Activated CD4-positive, CD25-positive, alpha-beta regulatory T cell treated with anti-CD3 and anti-CD28 coated beads, Interleukin-2, amount 50 U/mL, for 72 hours (primary cell): ENCODE results near the gene MRGPRF.
"Not testable (repeated sequence)": the region's sequence is repeated elsewhere in the genome, so short reads cannot be mapped to it uniquely, and the experiment has no call there.

ENCODE experiments used
- DNase-seq: peaks from one replicate; pipeline ENCODE4 v3.0.0; 2021

MRGPRF gene

DNA sequence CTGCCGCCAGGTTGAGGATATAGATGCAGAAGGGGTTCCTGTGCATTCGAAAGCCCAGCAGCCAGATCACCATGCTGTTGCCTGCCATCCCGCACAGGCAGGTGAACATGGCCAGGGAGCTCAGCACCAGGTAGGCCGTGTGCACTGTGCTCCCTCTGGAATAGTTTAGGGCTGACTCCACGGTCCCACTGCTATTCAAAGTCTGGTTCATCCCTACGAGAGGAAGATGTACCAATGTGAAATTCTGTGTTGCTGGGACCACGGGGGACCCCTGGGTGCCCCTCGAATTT is 32.3 kb downstream of the MRGPRF start, which contains the start of gene MRGPRD:
MRGPRD (minus strand) TSS at position 211 of the 290 bp plus-strand sequence; CDS start at position 211, 0 bp downstream.
- DNase-seq: no peak

DNA sequence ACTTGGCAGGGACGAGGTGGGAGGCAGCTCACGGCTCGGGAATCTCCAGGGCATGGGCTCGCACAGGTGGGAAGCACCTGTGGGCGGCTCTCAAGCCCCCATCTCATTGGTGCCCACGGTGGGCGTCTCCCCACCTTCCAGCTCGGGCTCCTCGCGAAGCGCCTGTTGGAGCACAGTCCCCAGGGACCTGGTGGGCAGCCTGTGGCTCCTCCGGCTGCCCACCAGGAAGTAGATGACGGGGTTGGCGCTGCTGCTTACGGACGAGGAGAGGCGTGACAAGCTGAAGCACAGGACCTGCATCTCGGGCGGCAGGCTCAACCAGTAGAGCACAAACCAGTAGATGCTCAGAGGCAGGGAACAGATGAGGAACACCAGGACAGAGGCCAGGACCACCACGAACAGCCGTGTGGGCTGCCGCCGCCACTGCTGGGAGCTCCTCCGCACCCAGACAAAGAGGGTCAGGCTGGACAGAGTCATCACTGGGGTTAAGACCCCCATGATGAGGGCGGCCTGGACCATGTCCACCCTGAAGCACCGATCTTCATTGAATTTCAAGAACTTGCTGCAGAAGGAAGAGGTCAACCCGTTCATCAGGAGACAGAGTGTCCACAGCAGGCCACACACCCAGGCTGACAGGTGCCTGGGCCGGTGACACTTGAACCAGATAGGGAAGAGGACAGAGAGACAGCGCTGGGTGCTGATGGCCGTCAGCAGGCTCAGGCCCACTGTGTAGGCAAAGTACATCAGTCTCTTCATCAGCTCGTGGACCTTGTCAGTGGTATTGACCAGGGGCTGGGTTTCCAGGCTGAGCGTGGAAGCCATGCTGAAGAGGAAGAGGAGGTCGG is 32.9 kb downstream of the MRGPRF start:
- DNase-seq: no peak

DNA sequence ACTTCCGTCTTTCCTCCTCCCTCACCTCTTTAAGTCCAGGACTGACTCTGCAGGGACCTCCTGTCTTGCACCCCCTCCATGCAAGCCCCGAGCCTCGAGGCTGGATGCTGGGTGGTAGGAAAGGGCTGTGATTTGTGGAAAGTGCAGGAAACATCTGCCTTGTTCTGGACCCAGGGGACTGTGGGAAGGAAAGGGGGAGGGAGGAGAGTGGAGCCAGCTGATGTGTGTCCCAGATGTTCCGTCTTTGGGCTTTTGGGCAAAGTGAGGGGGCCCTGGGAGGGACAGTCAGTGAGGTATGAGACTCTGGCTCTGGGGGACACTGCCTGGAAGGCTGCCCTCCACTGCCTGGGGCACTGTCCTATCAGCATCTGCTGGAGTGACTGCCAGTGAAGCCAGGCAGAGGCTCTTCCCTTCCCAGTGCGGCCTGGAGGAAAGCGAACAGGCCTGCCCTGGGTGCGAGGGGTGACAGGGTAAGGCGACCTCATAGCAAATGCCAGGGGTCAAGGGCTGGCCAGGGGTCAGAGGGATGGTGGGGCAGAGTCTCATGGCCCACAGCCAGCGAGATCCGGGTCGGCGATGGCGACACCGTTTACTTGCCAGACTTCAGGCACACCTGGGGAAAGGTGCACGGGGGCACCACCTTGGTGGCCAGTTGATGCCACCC is 34.0 kb downstream of the MRGPRF start:
- no peak for DNase-seq

DNA sequence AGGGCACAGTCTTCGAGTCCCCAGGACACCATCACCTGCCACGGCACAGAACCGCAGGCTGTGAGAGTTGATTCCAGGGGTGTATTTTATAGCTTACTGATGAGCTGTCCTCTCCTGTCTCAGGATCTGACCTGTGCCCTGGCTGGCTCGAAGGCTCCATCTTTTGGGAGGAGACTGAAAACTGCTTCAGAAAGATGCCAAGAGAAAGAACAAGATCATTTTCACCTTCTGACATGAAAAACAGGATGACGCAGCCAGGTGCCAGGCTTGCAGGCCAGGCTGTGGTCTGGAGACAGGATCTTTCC is 34.5 kb downstream of the MRGPRF start:
- no peak for DNase-seq

DNA sequence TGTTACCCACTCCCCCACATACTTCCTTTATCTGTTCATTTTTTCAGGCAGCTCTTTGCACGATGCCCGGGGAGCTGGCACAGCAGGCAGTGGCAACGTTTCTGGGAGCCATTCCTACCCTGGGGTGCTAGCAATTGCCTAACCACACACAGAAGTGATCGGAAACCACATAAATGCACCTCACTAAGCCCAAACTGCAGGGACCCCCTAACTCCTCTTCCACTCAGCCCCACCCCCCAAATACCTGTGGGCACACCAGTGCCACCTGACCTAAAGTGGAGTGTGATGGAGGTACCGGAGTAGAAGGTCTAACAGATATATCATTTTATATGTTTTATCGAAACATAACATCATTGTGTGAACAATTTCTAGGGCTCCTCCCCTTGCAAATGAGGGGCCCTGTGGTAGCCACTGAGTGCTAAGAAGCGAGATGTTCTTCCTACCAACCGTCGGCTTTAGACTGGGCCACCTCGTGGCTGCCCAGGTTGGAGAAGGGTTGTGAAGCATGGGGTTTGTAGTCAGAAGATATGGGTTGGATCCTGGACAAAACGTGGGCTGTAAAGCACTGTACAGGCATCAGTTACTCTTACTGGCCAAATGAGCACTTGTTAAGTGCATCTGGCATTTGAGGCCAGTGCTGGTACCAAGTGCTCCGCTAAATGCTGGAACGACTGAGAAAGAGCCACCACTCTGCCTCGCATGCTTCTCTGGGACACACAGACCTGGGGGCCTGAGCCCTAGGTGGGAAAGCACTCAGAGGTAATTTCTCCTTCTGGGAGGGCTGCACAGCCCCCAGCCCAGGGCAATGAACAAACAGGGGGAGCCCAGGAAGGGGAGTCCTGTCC is 35.0 kb downstream of the MRGPRF start:
- DNase-seq: no peak

DNA sequence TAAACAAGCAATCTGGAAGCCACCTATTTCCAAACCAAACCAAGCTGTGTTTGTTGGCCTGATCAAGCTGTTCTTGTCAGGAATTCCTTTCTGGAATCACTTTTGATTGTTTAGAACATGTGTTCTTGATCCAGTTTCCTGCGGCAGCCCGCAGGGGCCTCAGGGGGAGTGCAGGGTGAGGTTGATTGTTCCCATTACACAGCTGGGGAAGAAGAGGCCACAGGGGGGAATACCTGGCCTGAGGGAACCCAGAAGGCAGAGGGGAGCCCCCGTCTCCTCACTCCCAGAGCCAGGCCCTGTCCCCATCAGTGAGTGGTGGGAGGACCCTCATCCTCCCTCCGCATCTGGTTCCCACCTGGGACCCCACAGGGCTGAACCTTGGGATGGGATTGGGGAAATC is 36.5 kb downstream of the MRGPRF start:
- DNase-seq: no peak

DNA sequence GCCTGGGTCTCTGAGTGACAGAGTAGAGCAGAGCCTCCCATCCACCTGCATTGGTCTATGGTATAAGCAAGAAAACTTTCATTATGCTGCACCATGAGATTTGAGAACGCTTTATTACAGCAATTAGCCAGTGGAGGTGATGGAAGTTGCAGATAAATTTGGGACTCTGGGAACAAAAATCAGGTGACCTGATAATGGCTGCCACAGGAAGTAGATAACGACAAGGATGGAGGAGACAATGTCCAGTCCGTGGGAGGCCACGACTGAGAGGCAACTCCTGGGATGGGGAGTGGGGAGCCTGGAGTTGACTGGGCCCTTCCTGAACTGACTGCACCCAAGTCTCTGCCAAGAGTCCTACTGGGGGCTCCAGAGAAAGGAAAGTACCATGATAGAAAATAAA is 37.0 kb downstream of the MRGPRF start:
- no peak for DNase-seq

DNA sequence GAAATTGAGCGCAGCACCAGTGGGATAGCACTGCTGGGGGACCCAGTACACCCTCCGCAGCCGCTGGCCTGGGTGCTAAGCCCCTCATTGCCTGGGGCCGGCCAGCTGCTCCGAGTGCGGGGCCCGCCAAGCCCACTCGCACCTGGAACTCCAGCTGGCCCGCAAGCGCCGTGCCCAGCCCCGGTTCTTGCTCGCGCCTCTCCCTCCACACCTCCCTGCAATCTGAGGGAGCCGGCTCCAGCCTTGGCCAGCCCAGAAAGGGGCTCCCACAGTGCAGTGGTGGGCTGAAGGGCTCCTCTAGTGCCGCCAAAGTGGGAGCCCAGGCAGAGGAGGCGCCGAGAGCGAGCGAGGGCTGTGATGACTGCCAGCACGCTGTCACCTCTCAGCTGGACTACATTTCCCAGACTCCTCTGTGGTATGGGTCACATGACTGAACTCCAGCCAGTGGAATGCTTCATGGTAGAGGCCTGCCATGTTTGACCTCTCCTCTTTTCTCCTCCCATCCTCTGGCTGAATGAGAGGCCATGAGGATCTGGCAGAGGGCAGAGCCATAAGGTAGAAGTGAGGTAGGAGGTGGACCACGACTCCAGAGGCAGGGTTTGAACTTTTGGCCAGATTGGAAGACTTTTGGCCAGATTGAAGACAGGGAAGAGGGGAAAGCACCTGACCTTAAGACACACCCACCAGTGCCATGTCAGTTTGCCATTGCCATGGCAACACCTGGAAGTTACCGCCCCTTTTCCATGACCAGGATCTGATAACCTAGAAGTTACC is 38.4 kb downstream of the MRGPRF start:
- no peak for DNase-seq

DNA sequence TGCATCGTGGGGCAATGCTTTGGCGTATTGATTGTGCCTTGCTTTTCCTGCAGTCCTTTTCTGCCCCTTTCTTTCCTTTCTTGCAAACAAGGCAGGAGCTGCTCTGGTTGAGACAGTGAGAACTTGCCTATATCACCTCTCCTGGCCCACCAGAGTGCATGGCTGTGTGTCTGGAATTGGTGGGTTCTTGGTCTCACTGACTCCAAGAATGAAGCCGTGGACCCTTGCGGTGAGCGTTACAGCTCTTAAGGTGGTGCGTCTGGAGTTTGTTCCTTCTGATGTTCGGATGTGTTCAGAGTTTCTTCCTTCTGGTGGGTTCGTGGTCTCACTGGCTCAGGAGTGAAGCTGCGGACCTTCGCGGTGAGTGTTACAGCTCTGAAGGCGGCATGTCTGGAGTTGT is 39.3 kb downstream of the MRGPRF start:
- DNase-seq: not testable (repeated sequence)

DNA sequence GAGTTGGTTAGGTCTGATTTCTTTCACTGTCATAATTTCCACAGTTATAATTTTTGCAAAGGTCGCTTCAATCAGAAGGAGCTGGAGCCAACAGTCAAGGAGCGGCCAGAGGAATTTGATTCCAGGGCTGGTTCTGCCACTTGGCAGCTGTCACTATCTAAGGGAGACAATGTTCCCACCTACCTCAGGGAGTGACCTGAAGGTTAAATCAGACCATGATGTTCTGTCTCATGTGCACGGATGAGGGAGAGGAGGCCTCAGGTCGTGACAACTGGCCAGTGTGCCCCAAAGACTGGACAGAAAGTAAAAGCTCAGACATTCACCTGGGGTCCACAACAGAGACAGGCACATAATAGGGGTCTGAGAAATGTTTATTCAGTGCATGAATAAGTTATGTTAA is 39.8 kb downstream of the MRGPRF start:
- DNase-seq: no peak

DNA sequence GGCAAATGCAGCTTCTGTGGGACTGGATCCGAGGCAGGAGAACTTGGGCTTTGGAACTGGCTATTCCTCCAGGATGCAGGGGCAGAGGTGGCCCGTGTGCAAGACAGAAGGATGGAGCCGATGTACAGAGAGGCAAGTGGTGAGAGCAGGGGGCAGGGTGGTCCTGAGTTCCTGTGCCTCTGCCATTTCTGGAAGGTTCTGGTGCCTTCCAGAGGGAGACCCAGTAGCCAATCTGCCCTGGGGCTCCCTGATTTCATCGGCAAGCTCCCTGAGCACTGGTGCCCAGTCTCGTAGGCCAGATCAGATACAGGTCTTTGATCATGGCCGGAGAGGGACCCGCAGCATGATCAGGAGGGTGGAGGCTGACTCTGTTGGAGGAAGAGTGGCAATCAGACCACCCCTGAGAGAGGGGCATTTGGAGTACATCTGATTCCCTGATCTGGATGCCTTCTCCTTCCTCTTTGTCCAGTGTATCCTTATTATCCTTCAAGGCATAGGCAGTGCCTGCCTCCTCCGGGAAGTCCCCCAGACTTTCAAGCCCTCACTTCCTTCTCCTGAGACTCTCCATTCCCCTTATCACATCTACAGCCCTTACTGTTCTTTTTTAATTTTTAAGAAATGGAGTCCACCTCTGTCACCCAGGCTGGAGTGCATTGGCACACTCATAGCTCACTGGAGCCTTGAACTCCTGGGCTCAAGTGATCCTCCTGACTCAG is 42.0 kb downstream of the MRGPRF start:
- no peak for DNase-seq

DNA sequence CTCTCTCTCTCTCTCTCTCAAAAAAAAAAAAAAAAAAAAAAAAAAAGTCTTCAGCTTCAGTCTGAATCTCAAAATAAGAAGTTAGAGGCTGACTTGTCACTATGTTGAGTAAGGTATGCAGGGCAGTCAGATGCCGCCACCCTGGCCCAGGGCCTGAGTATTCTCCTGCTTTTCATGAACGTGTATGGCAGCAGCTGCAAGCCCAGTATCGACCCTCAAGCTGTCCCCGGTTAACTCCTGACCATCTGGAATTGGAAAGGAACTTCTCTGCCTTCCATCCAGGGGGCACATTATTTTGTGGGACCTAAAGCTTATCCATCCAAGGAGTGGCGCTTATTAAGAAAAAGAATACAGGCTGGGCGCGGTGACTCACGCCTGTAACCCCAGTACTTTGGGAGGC is 43.7 kb downstream of the MRGPRF start:
- peak; percentile 11 for DNase-seq

DNA sequence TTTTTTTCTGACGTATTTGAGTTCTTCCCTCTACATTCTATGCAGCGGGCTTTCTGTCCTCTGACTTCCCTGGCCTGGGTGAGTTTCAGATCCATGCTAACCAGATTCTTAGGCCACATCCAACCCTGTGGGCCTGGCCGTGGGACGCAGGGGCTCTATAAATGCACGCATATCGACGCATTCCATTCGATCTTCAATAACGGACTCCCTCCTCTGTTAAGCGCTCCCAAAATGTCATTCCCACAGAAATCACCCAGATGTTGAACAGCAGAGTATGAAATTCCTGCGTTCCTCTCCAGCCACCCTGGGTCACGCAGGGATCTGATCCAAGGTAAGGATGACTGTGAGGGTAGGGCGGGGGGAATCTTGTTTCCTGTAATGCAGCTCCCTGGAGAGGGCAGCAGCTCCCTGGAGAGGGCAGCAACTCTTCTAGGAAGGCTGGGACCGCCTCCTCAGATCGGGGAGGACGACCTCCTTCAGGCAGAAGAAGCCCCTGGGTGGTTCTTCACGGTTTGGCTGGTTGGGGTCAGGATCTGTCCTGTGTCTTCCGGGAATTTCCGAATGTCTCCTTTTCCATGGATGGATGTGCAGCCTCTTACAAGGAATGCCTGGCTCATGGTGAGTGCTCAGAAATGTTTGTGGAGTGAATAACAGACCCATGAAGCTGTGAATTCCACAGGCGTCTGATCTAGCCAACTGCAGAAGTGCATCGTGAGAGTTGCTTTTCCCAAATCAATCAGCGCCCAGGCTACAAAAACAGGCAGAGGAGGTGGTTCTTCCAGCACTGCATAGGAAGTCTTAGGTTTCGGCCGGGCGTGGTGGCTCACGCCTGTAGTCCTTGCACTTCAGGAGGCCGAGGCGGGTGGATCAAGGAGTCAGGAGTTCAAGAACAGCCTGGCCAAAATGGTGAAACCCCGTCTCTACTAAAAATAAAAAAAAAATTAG is 44.5 kb downstream of the MRGPRF start:
- peak; percentile 2 for DNase-seq

DNA sequence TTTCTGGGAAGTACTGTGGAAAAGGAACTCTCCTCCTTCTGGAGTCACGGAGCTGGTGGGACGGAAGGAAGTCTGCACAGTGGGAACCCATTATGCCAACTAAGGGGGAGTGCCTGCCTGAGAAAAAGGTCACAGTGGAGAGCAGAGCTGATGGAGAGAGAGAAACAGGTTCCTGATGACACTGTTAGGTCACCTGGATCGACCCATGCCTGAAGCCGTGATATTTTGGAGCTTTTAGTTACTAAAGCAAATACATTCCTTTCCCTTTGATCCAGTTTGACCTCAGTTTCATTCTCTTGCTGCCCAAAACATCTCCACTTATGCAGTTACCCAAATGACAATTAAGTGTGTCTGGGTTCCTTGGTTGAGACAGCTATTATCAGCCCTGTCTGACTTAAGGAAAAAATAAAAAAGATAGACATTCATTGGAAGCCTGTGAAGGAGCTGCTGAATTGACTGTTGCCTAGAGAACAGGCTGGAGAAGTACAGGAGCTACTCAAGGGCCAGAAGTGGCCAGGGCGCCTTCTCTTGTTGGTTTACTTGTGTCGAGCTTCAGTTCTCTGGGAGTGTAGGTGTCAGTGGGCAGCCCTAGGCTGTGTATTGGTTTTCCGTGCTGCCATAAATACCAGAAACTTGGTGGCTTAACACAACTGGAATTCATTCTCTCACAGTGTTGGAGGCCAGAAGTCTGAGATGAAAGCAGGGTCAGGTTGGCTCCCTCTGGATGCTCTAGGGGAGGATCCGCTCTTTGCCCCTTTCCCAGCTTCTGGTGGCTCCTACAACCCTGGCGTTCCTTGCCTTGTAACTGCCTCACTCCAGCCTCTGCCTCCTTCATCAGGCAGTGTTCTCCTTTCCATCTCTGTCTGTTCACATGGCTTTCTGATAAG is 45.9 kb downstream of the MRGPRF start:
- DNase-seq: peak; percentile 7

DNA sequence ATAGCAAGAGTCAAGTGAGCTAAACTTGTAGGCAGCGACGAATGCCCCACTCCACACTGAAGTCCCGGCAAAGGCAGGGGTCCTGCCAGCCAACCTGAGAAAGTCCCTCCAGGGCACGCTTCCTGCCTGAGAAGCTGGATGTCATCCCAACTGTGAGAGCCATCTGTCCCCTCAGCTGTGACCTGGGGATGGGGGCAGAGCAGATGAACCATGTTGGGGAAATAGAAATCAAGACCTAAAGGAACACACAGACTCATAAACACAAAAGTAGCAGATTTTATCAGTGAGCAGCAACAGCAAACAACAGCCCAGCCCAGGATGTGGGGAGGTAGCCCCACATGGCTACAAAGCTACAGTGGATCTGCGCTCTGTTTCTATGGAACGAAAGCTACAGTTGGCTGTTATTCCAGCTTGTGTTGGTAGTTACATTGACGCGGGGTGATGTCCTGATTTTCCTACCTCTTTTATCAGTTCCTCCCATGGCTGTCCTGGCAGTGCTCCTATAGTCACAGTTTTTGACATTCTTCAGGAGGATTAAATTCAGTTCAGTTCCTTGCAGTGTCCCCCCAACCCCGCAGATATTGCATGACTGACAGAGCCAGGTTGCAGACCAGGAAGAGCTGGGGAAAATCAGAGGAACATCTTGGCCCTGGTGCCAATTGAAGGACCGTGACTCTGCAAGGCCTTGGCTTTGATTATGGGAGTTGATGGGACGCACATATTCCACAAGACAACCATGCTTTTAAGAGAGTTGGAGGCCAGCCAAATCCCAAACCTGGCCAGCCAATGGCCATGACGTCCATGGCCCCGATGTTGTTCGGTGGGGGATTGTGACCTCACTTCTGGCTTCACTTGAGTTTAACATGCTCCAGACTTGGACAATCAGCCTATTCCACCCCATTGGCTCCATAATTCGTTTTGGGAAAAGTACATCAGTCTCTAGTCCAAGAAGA is 46.9 kb downstream of the MRGPRF start:
- DNase-seq: peak; percentile 14

DNA sequence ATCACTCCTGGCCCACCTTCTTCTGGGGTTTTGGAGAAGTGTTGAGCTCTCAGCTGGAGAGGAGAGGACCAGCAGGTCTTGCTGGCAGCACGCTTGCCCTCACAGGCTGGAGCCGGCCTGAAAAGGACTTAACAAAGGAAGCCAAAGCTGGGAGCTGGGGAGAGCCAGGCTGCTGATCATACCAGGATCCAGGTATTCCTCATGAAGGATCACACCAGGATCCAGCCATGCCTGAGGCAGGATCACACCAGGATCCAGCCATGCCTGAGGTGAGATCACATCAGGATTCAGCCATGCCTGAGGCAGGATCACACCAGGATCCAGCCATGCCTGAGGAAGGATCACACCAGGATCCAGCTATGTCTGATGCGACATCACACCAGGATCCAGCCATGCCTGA is 49.3 kb downstream of the MRGPRF start:
- DNase-seq: peak; percentile 25

DNA sequence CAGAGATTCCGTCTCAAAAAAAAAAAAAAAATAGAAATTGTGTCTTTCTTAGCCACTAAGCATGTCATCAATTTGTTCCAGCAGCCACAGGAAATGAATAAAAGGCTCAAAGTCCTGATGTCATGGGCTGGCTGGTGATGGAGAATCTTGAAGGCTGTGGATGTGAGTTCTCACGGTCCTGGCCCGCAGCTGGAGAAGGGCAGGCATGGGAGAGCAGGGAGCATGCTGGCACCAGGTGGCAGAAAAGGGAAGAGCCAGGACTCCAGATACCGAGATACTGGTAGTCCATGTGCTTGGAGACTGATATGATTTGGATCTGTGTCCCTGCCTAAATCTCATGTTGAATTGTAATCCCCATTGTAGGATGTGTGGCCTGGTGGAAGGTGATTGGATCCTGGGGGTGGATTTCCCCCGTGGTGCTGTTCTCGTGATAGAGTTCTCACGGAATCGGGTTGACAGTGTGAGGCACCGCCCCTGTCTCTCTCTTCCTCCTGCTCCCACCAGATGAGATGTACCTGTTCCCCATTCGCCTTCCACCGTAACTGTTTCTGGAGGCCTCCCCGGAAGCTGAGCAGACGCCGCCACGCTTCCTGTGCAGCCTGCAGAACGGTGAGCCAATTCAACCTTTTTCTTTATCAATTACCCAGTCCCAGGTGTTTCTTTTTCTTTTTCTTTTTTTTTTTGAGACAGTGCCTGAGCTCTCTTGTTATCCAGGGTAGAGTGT is 50.4 kb downstream of the MRGPRF start:
- DNase-seq: no peak

DNA sequence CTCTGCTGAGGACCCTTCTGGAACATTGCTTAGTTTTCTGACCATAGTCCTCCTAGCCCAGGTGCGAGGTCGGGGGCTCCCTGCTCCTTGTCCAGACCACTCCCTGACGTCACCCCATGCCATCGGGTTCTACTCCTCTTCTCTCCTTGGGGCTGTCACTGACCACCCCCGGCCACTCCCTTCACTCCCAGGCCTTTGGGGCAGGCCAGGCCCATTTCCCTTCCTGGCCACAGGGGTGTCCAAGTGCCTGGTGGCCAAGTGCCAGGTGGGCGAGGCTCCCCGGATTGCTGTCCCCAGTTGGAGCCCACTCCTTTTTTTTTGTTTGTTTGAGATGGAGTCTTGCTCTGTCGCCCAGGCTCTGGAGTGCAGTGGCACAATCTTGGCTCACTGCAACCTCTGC is 51.8 kb downstream of the MRGPRF start:
- no peak for DNase-seq
